ENCODE measurements around the gene EVI2A. TPM values are rescaled to one million over a fixed set of nuclear protein-coding genes. Genes with fewer than 3 reads are reported as not detected.

EVI2A gene
- total and polyA plus RNA-seq, 9 of the 15 experiments (the other 6 are each of a cell fraction or from before 2014, with no cell fraction given): 0.06 to 0.37 (median 0.15) TPM; not detected in 3

DNA sequence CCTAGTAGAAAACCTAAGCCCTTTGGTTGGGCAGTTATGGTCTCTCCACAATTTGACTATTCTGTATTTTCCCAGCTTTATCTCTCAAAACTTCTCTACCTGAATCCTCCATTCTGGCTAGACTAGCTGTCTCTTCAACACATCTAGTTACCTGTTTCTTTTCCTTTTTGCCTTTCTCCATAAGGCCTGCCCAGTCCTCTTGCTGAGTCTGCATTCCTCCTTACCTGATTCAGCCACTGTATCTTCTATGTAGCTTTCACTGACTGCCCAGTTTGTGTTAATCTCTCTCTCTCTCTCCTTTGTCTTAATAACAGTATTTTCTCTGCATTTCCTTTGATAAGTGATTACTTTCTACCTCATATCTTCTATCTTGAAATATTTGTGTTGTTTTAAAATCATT is 2.1 kb upstream of the EVI2A start:
- H4K20me1 ChIP-seq (replicated peaks; ENCODE audit: control insufficient read depth, insufficient read depth, low read length): no peaks in the 10 kb centered on the region
- no peak overlapping the region for H3K9ac ChIP-seq (ENCODE audit: insufficient read depth in 1 of 2, low read depth in 2 of 2, low read length in 2 of 2)
- H3K27ac ChIP-seq (ENCODE audit: extremely low read depth, low read depth, low read length): peak overlapping the region; percentile 31; the same call in 2 of the 3 replicates
- in situ Hi-C loops (cut with MboI) (no loop called here), intact Hi-C loops (cut with micrococcal nuclease) (no loop called here)
- no peaks in the 10 kb centered on the region for H3K9me3 ChIP-seq (replicated peaks; ENCODE audit: control insufficient read depth, insufficient read depth, low read depth, low read length)
- H2AFZ ChIP-seq (ENCODE audit: low read depth, low read length): no peak overlapping the region
- no peaks in the 10 kb centered on the region for H3K79me2 ChIP-seq (ENCODE audit: control insufficient read depth, insufficient read depth, low read length)
- ATAC-seq (no peak), FAIRE-seq (no peak), DNase-seq (ENCODE audit: extremely low read depth in 1 of 4, low spot score in 3 of 4) (no peak)
- peaks cover 0 to 4% of the 10 kb centered on the region in 2 experiments; a peak in 2 of 5 replicates for H3K4me1 ChIP-seq (replicated peaks in 1 of 2; ENCODE audit: control insufficient read depth in 2 of 2, insufficient read depth in 2 of 2, low read length in 2 of 2)
- no peak overlapping the region for H3K4me3 ChIP-seq
- peaks cover 24% of the 10 kb centered on the region for H3K36me3 ChIP-seq (ENCODE audit: control insufficient read depth, insufficient read depth, low read length)
- no peaks in the 10 kb centered on the region for H3K9me1 ChIP-seq (ENCODE audit: control insufficient read depth, insufficient read depth, low read length)
- H3K27me3 ChIP-seq (ENCODE audit: control insufficient read depth in 2 of 2, insufficient read depth in 2 of 2, low read length in 2 of 2): no peaks in the 10 kb centered on the region
- TF ChIP-seq C11orf30 (IDR thresholded peaks at IDR 0.05; ENCODE audit: low read depth) (peak; percentile 49; the same call in 1 of the 2 replicates), ZNF316 (IDR thresholded peaks at IDR 0.05) (peak; percentile 66), MYNN (IDR thresholded peaks at IDR 0.05) (no peak), MYNN (CRISPR knock-in tag; IDR thresholded peaks at IDR 0.05) (no peak), HDAC8 (tag; IDR thresholded peaks at IDR 0.05) (no peak)
- TF ChIP-seq, protein P1, sequence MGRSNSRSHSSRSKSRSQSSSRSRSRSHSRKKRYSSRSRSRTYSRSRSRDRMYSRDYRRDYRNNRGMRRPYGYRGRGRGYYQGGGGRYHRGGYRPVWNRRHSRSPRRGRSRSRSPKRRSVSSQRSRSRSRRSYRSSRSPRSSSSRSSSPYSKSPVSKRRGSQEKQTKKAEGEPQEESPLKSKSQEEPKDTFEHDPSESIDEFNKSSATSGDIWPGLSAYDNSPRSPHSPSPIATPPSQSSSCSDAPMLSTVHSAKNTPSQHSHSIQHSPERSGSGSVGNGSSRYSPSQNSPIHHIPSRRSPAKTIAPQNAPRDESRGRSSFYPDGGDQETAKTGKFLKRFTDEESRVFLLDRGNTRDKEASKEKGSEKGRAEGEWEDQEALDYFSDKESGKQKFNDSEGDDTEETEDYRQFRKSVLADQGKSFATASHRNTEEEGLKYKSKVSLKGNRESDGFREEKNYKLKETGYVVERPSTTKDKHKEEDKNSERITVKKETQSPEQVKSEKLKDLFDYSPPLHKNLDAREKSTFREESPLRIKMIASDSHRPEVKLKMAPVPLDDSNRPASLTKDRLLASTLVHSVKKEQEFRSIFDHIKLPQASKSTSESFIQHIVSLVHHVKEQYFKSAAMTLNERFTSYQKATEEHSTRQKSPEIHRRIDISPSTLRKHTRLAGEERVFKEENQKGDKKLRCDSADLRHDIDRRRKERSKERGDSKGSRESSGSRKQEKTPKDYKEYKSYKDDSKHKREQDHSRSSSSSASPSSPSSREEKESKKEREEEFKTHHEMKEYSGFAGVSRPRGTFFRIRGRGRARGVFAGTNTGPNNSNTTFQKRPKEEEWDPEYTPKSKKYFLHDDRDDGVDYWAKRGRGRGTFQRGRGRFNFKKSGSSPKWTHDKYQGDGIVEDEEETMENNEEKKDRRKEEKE (IDR thresholded peaks at IDR 0.05; ENCODE audit: borderline replicate concordance in 1 of 2, control insufficient read depth in 1 of 2, low read depth in 2 of 2, low read length in 1 of 2): no peak
- POLR2A ChIA-PET: no interaction called here
- BruUV-seq (replicated peaks): no TSS peak
- H3K4me2 ChIP-seq (ENCODE audit: insufficient read depth, low read length): no peak overlapping the region
- CTCF ChIA-PET (ENCODE audit: low intra/inter-chr PET ratio): no interaction called here
